ENCODE measurements around the gene UTP11. TPM values are rescaled to one million over a fixed set of nuclear protein-coding genes. Genes with fewer than 3 reads are reported as not detected.

The UTP11 gene
- total RNA-seq, 2 experiments from 2014 or later = 51.2 to 52.3 TPM

DNA sequence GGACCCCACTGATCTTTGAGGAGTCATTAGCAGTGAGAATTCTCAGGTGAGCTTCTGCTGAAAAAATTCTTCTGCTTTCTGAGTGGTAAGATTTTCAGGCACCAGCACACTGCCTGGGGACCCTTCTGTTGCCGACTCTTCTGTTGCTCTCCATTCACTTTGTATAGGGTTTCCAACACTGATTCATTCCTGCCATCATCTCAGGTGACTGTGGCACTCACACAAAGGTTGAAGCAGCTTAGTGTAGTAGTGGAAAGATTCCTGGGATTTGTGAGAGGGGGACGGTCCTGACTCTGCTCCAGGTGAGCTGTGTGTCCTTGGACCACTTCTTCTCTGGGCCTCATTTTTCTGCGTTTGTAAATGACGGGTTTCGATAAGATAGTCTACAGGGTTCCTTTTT is 9.4 kb downstream of the UTP11 start:
- DNase-seq = no peak
- peaks cover 47% of the 10 kb centered on the region for H3K36me3 Mint-ChIP-seq
- H3K4me1 Mint-ChIP-seq (ENCODE audit: low read depth) = peaks cover 12% of the 10 kb centered on the region
- no peaks in the 10 kb centered on the region for H3K9me3 Mint-ChIP-seq
- no peaks in the 10 kb centered on the region for H3K27me3 Mint-ChIP-seq
- no peak overlapping the region for H3K27ac Mint-ChIP-seq
- H3K4me3 Mint-ChIP-seq = no peak overlapping the region
- ChIA-PET POLR2A (no interaction called here), CTCF (interaction anchor here (1.2 to 1.9 kb wide), 2 partner anchors 32 to 50 kb away, joined by 3 to 6 read pairs; partner anchors contain the start of gene SF3A3)
- intact Hi-C loops (cut with micrococcal nuclease) = no loop called here

- POLR2A ChIA-PET = interaction anchor here (2.0 kb wide), 1 partner anchor 10 kb away, joined by 4 read pairs; the partner anchor contains the start of gene UTP11
These were observed 10.3 kb downstream of the UTP11 start for GRCh38 chr1:38022810-38023209.

DNA sequence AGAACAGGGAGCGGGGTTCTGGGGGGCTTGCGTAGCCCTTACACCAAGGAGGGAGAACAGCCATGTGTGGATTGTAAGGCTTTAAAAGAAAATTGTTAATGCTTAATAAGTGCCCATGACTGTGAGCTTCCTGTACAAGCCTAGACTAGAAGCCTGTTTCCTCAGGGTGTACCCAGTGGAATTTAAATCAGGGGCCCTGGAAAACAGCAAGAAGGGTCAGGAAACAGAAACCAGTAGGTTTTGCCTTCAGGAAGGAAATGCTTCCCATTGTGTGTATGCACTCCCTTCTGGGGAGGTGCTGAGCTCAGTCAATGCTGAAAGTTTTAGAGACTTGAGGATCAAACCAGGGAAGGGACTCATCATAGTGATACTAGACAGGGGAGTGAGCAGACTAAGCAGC is 12.7 kb downstream of the UTP11 start:
- H3K9me3 Mint-ChIP-seq = no peaks in the 10 kb centered on the region

More at GRCh38 chr1:38022810-38023209, 10.3 kb downstream of the UTP11 start:
- H3K27ac Mint-ChIP-seq = no peak overlapping the region
- CTCF ChIA-PET = interaction anchor here (0.6 to 1.9 kb wide), 6 partner anchors 9 to 1653 kb away, joined by 3 to 7 read pairs (median 4); partner anchors contain the start of genes SF3A3 and UTP11
- H3K9me3 Mint-ChIP-seq = no peaks in the 10 kb centered on the region
- H3K27me3 Mint-ChIP-seq = no peaks in the 10 kb centered on the region
- peaks cover 47% of the 10 kb centered on the region for H3K36me3 Mint-ChIP-seq
- no peak overlapping the region for H3K4me3 Mint-ChIP-seq
- DNase-seq = no peak
- intact Hi-C loops (cut with micrococcal nuclease) = no loop called here
- H3K4me1 Mint-ChIP-seq (ENCODE audit: low read depth) = peaks cover 21% of the 10 kb centered on the region

GRCh38 chr1:38025664-38026063 is 13.1 kb downstream of the UTP11 start:
- H3K36me3 Mint-ChIP-seq = peaks cover 29% of the 10 kb centered on the region
- H3K9me3 Mint-ChIP-seq = no peaks in the 10 kb centered on the region
- CTCF ChIA-PET = interaction anchor here (0.6 to 7.0 kb wide), 7 partner anchors 8 to 810 kb away, joined by 3 to 101 read pairs (median 11); partner anchors contain the start of genes POU3F1 and UTP11
- H3K27ac Mint-ChIP-seq = no peak overlapping the region
- no peak overlapping the region for H3K4me3 Mint-ChIP-seq
- intact Hi-C loops (cut with micrococcal nuclease) = loop anchor here (5.0 kb wide), 2 partner anchors 562 to 812 kb away; no protein-coding TSS in a partner anchor
- POLR2A ChIA-PET = interaction anchor here (0.9 kb wide), 1 partner anchor 10 kb away, joined by 3 read pairs; no protein-coding TSS in a partner anchor
- no peaks in the 10 kb centered on the region for H3K27me3 Mint-ChIP-seq
- H3K4me1 Mint-ChIP-seq (ENCODE audit: low read depth) = peaks cover 40% of the 10 kb centered on the region
- no peak for DNase-seq

More for the DNA sequence above, 12.7 kb downstream of the UTP11 start:
- ChIA-PET POLR2A (no interaction called here), CTCF (interaction anchor here (0.6 to 7.0 kb wide), 6 partner anchors 8 to 810 kb away, joined by 3 to 101 read pairs (median 10); partner anchors contain the start of genes POU3F1 and UTP11)
- no peak for DNase-seq
- Mint-ChIP-seq H3K27ac (no peak overlapping the region), H3K27me3 (no peaks in the 10 kb centered on the region), H3K36me3 (peaks cover 33% of the 10 kb centered on the region), H3K4me3 (no peak overlapping the region), H3K4me1 (ENCODE audit: low read depth) (peaks cover 39% of the 10 kb centered on the region)
- intact Hi-C loops (cut with micrococcal nuclease) = loop anchor here (5.0 kb wide), 2 partner anchors 562 to 812 kb away; no protein-coding TSS in a partner anchor

DNA sequence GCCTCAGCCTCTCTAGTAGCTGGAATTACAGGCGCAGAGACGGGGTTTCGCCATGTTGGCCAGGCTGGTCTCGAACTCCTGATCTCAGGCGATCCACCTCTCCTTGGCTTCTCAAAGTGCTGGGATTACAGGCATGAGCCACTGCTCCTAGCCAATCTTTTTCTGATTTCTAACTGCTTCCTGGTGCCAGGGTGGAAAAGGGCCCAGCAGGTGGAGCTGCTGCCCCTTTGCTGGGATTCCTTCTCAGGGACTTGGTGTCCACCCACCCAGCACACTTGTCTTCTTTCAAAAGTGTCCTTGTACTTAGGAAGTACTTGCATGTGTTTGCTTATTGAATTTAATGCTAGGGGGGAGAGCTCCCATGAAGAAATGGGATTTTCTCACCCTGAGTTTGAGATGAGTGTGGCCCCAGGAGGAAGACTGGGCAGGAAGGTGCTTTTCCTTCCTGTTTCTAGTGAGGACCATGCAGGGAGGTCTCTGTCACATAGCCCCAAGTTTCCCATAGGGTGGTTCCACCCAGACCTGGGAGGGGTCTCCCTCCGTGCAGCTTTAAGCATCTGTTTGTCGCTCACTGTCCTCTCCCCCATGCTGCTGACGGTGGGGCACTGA is 14.2 kb downstream of the UTP11 start:
- Mint-ChIP-seq H3K4me3 (no peak overlapping the region), H3K27ac (no peak overlapping the region), H3K4me1 (ENCODE audit: low read depth) (peaks cover 50% of the 10 kb centered on the region), H3K9me3 (no peaks in the 10 kb centered on the region), H3K27me3 (no peaks in the 10 kb centered on the region), H3K36me3 (peaks cover 28% of the 10 kb centered on the region)
- intact Hi-C loops (cut with micrococcal nuclease) = loop anchor here (5.0 kb wide), 2 partner anchors 561 to 811 kb away; no protein-coding TSS in a partner anchor
- ChIA-PET CTCF (interaction anchor here (0.6 to 7.0 kb wide), 18 partner anchors 9 to 1012 kb away, joined by 3 to 101 read pairs (median 4); partner anchors contain the start of genes CDCA8 and UTP11), POLR2A (interaction anchor here (0.6 to 2.7 kb wide), 5 partner anchors 10 to 533 kb away, joined by 3 to 20 read pairs (median 3); partner anchors contain the start of gene UTP11)
- peak; percentile 79 for DNase-seq

DNA sequence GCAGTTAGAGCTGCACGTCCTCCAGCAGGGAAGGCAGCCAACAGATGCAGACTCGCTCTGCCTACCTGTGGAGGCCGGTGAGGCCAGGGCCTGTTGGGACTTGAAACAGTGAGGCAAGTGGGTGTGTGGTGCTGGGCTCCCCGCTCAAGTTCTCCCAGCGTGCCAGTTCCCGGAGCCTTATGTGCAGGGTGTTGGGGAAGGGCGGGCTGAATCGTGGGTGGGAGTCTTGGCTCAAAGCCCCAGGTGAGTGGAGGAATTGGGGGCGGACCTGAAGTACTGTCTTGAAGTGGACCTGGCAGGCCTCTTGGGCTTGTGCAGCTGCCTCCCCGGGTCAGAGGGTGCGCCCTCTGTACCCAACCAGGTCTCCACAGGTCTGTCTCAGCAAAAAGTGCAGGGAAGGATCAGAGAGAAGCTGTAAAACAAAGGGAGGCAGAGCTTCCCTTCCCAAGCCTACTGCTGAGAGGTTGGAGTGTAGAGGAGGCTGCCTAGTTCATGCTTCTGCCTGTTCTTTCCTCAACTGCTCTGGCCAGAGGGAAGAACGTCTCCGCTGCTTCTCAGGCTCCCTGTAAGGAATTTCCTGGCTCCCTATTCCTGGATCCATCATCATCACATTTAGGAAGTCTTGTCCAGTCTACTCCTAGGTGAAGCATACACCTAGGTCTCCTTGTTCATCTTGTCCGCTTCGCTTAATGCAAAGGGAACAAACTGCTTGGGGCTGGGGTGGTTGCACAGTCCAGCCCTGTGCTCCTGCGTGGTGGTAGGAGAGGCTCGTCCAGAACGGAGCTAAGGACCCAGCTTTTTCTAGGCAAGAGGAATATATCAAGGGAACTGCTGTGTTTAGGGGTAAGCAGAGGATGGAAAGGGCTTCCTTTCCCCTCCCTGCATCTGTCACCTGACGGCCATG is 14.9 kb downstream of the UTP11 start:
- peaks cover 51% of the 10 kb centered on the region for H3K4me1 Mint-ChIP-seq (ENCODE audit: low read depth)
- no peaks in the 10 kb centered on the region for H3K9me3 Mint-ChIP-seq
- no peak for DNase-seq
- H3K27me3 Mint-ChIP-seq = no peaks in the 10 kb centered on the region
- peak overlapping the region; percentile 89 for H3K27ac Mint-ChIP-seq
- POLR2A ChIA-PET = interaction anchor here (0.6 to 2.7 kb wide), 11 partner anchors 10 to 830 kb away, joined by 3 to 20 read pairs (median 4); partner anchors contain the start of genes SF3A3 and UTP11
- no peak overlapping the region for H3K4me3 Mint-ChIP-seq
- intact Hi-C loops (cut with micrococcal nuclease) = loop anchor here (1.0 to 5.0 kb wide), 6 partner anchors 15 to 825 kb away; partner anchors contain the start of gene UTP11
- peaks cover 22% of the 10 kb centered on the region for H3K36me3 Mint-ChIP-seq
- CTCF ChIA-PET = interaction anchor here (0.6 to 7.0 kb wide), 24 partner anchors 9 to 1011 kb away, joined by 3 to 101 read pairs (median 4); partner anchors contain the start of genes CDCA8, SF3A3 and UTP11

DNA sequence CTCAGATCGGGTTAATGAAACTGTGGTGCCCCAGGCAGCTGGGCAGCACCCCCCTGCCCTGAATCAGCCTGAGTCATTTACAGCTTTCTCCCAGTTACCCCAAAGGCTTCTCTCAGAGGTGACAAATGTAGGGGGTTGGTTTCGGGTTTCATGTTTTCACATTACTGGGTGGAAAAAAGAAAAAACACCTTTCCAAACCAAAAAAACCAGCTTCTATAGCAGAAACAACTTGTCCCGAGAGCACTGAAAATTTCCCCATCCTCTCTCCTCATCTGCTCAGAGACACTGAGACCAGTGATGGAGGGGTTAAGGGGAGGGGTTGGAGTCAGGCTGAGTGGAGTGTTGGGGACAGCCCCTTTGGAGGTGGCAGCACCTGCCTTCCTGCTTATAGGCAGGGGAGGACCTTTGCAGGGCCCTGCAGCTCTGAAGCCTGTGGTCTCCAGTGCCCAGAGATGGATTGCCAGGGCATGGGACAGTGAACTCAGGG is 15.6 kb downstream of the UTP11 start:
- H3K9me3 Mint-ChIP-seq = no peaks in the 10 kb centered on the region
- peaks cover 51% of the 10 kb centered on the region for H3K4me1 Mint-ChIP-seq (ENCODE audit: low read depth)
- no peak overlapping the region for H3K4me3 Mint-ChIP-seq
- peak overlapping the region; percentile 89 for H3K27ac Mint-ChIP-seq
- H3K27me3 Mint-ChIP-seq = no peaks in the 10 kb centered on the region
- ChIA-PET CTCF (interaction anchor here (0.8 to 7.0 kb wide), 14 partner anchors 9 to 807 kb away, joined by 3 to 101 read pairs (median 6); partner anchors contain the start of genes SF3A3 and UTP11), POLR2A (interaction anchor here (0.6 to 2.7 kb wide), 11 partner anchors 12 to 829 kb away, joined by 3 to 20 read pairs (median 4); partner anchors contain the start of genes SF3A3 and UTP11)
- DNase-seq = peak; percentile 87
- intact Hi-C loops (cut with micrococcal nuclease) = loop anchor here (1.0 to 5.0 kb wide), 6 partner anchors 16 to 824 kb away; partner anchors contain the start of gene UTP11
- peaks cover 18% of the 10 kb centered on the region for H3K36me3 Mint-ChIP-seq

- Mint-ChIP-seq H3K36me3 (peaks cover 16% of the 10 kb centered on the region), H3K27ac (peak overlapping the region; percentile 89), H3K9me3 (no peaks in the 10 kb centered on the region), H3K4me1 (ENCODE audit: low read depth) (peaks cover 51% of the 10 kb centered on the region), H3K27me3 (no peaks in the 10 kb centered on the region), H3K4me3 (peak overlapping the region; percentile 6)
- ChIA-PET CTCF (interaction anchor here (0.8 to 7.0 kb wide), 10 partner anchors 10 to 556 kb away, joined by 3 to 101 read pairs (median 6); partner anchors contain the start of genes MTF1 and UTP11), POLR2A (interaction anchor here (0.6 to 2.7 kb wide), 11 partner anchors 12 to 829 kb away, joined by 3 to 20 read pairs (median 4); partner anchors contain the start of gene UTP11)
- intact Hi-C loops (cut with micrococcal nuclease) = loop anchor here (1.0 to 5.0 kb wide), 6 partner anchors 16 to 824 kb away; partner anchors contain the start of gene UTP11
- no peak for DNase-seq
These were observed 16.1 kb downstream of the UTP11 start for GRCh38 chr1:38028671-38029070.

- peak overlapping the region; percentile 89 for H3K27ac Mint-ChIP-seq
- H3K27me3 Mint-ChIP-seq = no peaks in the 10 kb centered on the region
- H3K4me1 Mint-ChIP-seq (ENCODE audit: low read depth) = peaks cover 51% of the 10 kb centered on the region
- no peak for DNase-seq
- no peak overlapping the region for H3K4me3 Mint-ChIP-seq
- intact Hi-C loops (cut with micrococcal nuclease) = loop anchor here (5.0 kb wide), 2 partner anchors 558 to 808 kb away; no protein-coding TSS in a partner anchor
- no peaks in the 10 kb centered on the region for H3K9me3 Mint-ChIP-seq
- CTCF ChIA-PET = interaction anchor here (1.0 to 7.0 kb wide), 8 partner anchors 8 to 169 kb away, joined by 3 to 69 read pairs (median 7); partner anchors contain the start of genes MTF1 and UTP11
- peaks cover 12% of the 10 kb centered on the region for H3K36me3 Mint-ChIP-seq
- POLR2A ChIA-PET = interaction anchor here (0.7 to 2.7 kb wide), 6 partner anchors 15 to 828 kb away, joined by 3 to 20 read pairs (median 4); partner anchors contain the start of genes SF3A3 and UTP11
These were observed 16.6 kb downstream of the UTP11 start for GRCh38 chr1:38029081-38029681.
